Bronchial epithelial cell (primary cell): ENCODE data around the gene VTI1A. TPM values are rescaled to one million over a fixed set of nuclear protein-coding genes. Genes with fewer than 3 reads are reported as not detected.

ENCODE experiments used
- DNase-seq: peaks from one replicate; pipeline ENCODE4 v3.0.0-alpha.2; 2010; ENCODE audit warnings: low read depth
- FAIRE-seq: peaks from 2 replicates; lab custom pipeline; 2011; peaks lifted over from hg19 to GRCh38; lab: Jason Lieb, UNC
- H3K27me3 ChIP-seq: 2 replicates; pipeline ENCODE4 v1.5.1; 2011; ENCODE audit warnings: low read length; ENCODE audit not compliant: control insufficient read depth, insufficient read depth
- H3K36me3 ChIP-seq: 2 replicates; pipeline ENCODE4 v1.5.1; 2011; ENCODE audit warnings: low read length; ENCODE audit not compliant: control insufficient read depth, insufficient read depth
- H3K4me3 ChIP-seq: 2 replicates; pipeline ENCODE4 v1.5.1; 2011; ENCODE audit warnings: mild to moderate bottlenecking, low read depth, low read length, control low read depth
- total RNA-seq: library from RNA; depleted of rRNA; stranded (reverse); fragments of >200 nt; gene quantifications from 2 replicates; pipeline ENCODE4 v1.2.1, GENCODE V29; 2014
- TF ChIP-seq, protein P1 (sequence below): IDR thresholded peaks from 2 replicates; pipeline ENCODE4 v1.5.1; 2011; ENCODE audit warnings: mild to moderate bottlenecking, moderate library complexity, low read length, control low read depth, inconsistent platforms; ENCODE audit not compliant: insufficient read depth, severe bottlenecking

Gene VTI1A
- total RNA-seq, 1 donor from 2014 or later, result 36.6 TPM

GRCh38 chr10:112738606-112739591 is 291.9 kb downstream of the VTI1A start:
- TF ChIP-seq, protein P1, sequence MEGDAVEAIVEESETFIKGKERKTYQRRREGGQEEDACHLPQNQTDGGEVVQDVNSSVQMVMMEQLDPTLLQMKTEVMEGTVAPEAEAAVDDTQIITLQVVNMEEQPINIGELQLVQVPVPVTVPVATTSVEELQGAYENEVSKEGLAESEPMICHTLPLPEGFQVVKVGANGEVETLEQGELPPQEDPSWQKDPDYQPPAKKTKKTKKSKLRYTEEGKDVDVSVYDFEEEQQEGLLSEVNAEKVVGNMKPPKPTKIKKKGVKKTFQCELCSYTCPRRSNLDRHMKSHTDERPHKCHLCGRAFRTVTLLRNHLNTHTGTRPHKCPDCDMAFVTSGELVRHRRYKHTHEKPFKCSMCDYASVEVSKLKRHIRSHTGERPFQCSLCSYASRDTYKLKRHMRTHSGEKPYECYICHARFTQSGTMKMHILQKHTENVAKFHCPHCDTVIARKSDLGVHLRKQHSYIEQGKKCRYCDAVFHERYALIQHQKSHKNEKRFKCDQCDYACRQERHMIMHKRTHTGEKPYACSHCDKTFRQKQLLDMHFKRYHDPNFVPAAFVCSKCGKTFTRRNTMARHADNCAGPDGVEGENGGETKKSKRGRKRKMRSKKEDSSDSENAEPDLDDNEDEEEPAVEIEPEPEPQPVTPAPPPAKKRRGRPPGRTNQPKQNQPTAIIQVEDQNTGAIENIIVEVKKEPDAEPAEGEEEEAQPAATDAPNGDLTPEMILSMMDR, result no peak
- DNase-seq, result no peak
- no peak for FAIRE-seq
- Histone ChIP-seq H3K36me3 (no peaks in the 10 kb centered on the region), H3K4me3 (no peak overlapping the region), H3K27me3 (no peaks in the 10 kb centered on the region)

- H3K36me3 ChIP-seq, result no peaks in the 10 kb centered on the region
Measured at GRCh38 chr10:112739592-112740353, 292.8 kb downstream of the VTI1A start.

GRCh38 chr10:112741830-112742402 is 294.9 kb downstream of the VTI1A start:
- Histone ChIP-seq H3K36me3 (no peaks in the 10 kb centered on the region), H3K4me3 (no peak overlapping the region), H3K27me3 (no peaks in the 10 kb centered on the region)
- DNase-seq, result peak; percentile 86
- TF ChIP-seq, protein P1, result no peak
- no peak for FAIRE-seq

More at GRCh38 chr10:112739592-112740353, 292.8 kb downstream of the VTI1A start:
- Histone ChIP-seq H3K4me3 (no peak overlapping the region), H3K27me3 (no peaks in the 10 kb centered on the region)
- no peak for DNase-seq
- no peak for FAIRE-seq
- TF ChIP-seq, protein P1, result no peak

- no peaks in the 10 kb centered on the region for H3K36me3 ChIP-seq
- H3K4me3 ChIP-seq, result no peak overlapping the region
- DNase-seq (no peak), FAIRE-seq (no peak)
- no peaks in the 10 kb centered on the region for H3K27me3 ChIP-seq
- TF ChIP-seq, protein P1, result no peak
Measured at GRCh38 chr10:112744181-112745096, 297.4 kb downstream of the VTI1A start.

- DNase-seq (no peak), FAIRE-seq (no peak)
- no peak overlapping the region for H3K4me3 ChIP-seq
- H3K27me3 ChIP-seq, result no peaks in the 10 kb centered on the region
- TF ChIP-seq, protein P1, result no peak
- H3K36me3 ChIP-seq, result no peaks in the 10 kb centered on the region
Measured at GRCh38 chr10:112746329-112746728, 299.3 kb downstream of the VTI1A start.
